ENCODE measurements around the gene VIL1. TPM values are rescaled to one million over a fixed set of nuclear protein-coding genes. Genes with fewer than 3 reads are reported as not detected.

VIL1 gene
- total RNA-seq, 3 donors from 2014 or later (not counting 1 experiment from before 2014, with no cell fraction given) = 1.5 to 1.8 (median 1.6) TPM

- Mint-ChIP-seq H3K9me3 (no peaks in the 10 kb centered on the region), H3K27ac (no peak overlapping the region), H3K4me3 (no peak overlapping the region), H3K4me1 (no peaks in the 10 kb centered on the region), H3K36me3 (no peaks in the 10 kb centered on the region), H3K27me3 (ENCODE audit: low read depth in 2 of 2) (no peaks in the 10 kb centered on the region)
- intact Hi-C loops (cut with micrococcal nuclease) = no loop called here
- Histone ChIP-seq H3K27ac (ENCODE audit: low read length) (no peak overlapping the region), H3K9me3 (ENCODE audit: control insufficient read depth, insufficient read depth, low read length) (no peaks in the 10 kb centered on the region), H3K4me3 (ENCODE audit: low read length) (no peak overlapping the region), H3K36me3 (ENCODE audit: control insufficient read depth, insufficient read depth, low read length) (no peaks in the 10 kb centered on the region), H3K27me3 (ENCODE audit: control insufficient read depth, insufficient read depth, low read length) (no peaks in the 10 kb centered on the region), H3K4me1 (ENCODE audit: control insufficient read depth, insufficient read depth, low read length) (peaks cover 5% of the 10 kb centered on the region)
- DNase-seq = no peak
- 91% methylated on average over 10 of the region's 10 CpGs for WGBS (ENCODE audit: insufficient coverage)
- ATAC-seq = no peak
- no peak for TF ChIP-seq CTCF (IDR thresholded peaks at IDR 0.05)
These were observed 6.6 kb downstream of the VIL1 start for GRCh38 chr2:218425531-218425930.

GRCh38 chr2:218427741-218428140, 8.8 kb downstream of the VIL1 start:
- H3K27me3 Mint-ChIP-seq (ENCODE audit: low read depth in 2 of 2) = no peaks in the 10 kb centered on the region
- no peak for TF ChIP-seq CTCF (IDR thresholded peaks at IDR 0.05)
- Histone ChIP-seq H3K27ac (ENCODE audit: low read length) (no peak overlapping the region), H3K9me3 (ENCODE audit: control insufficient read depth, insufficient read depth, low read length) (no peaks in the 10 kb centered on the region), H3K4me3 (ENCODE audit: low read length) (no peak overlapping the region), H3K36me3 (ENCODE audit: control insufficient read depth, insufficient read depth, low read length) (no peaks in the 10 kb centered on the region), H3K4me1 (ENCODE audit: control insufficient read depth, insufficient read depth, low read length) (peaks cover 5% of the 10 kb centered on the region), H3K27me3 (ENCODE audit: control insufficient read depth, insufficient read depth, low read length) (no peaks in the 10 kb centered on the region)
- no peaks in the 10 kb centered on the region for H3K4me1 Mint-ChIP-seq
- no peak overlapping the region for H3K27ac Mint-ChIP-seq
- 84% methylated on average over 11 of the region's 11 CpGs for WGBS (ENCODE audit: insufficient coverage)
- intact Hi-C loops (cut with micrococcal nuclease) = no loop called here
- no peak overlapping the region for H3K4me3 Mint-ChIP-seq
- H3K36me3 Mint-ChIP-seq = no peaks in the 10 kb centered on the region
- no peaks in the 10 kb centered on the region for H3K9me3 Mint-ChIP-seq
- ATAC-seq (no peak), DNase-seq (no peak)

GRCh38 chr2:218428846-218429558, 10.1 kb downstream of the VIL1 start:
- H3K4me3 Mint-ChIP-seq = no peak overlapping the region
- 95% methylated on average over 24 of the region's 24 CpGs for WGBS (ENCODE audit: insufficient coverage)
- Histone ChIP-seq H3K36me3 (ENCODE audit: control insufficient read depth, insufficient read depth, low read length) (no peaks in the 10 kb centered on the region), H3K27ac (ENCODE audit: low read length) (no peak overlapping the region), H3K4me3 (ENCODE audit: low read length) (no peak overlapping the region), H3K9me3 (ENCODE audit: control insufficient read depth, insufficient read depth, low read length) (no peaks in the 10 kb centered on the region), H3K27me3 (ENCODE audit: control insufficient read depth, insufficient read depth, low read length) (no peaks in the 10 kb centered on the region), H3K4me1 (ENCODE audit: control insufficient read depth, insufficient read depth, low read length) (peaks cover 5% of the 10 kb centered on the region)
- intact Hi-C loops (cut with micrococcal nuclease) = no loop called here
- no peaks in the 10 kb centered on the region for H3K36me3 Mint-ChIP-seq
- H3K9me3 Mint-ChIP-seq = no peaks in the 10 kb centered on the region
- no peaks in the 10 kb centered on the region for H3K4me1 Mint-ChIP-seq
- ATAC-seq (no peak), DNase-seq (no peak)
- no peak for TF ChIP-seq CTCF (IDR thresholded peaks at IDR 0.05)
- no peaks in the 10 kb centered on the region for H3K27me3 Mint-ChIP-seq (ENCODE audit: low read depth in 2 of 2)
- no peak overlapping the region for H3K27ac Mint-ChIP-seq

Measured in natural killer cell (primary cell).